Mesenteric fat pad (tissue), 1 donor: ENCODE data around the gene JHY. TPM values are rescaled to one million over a fixed set of nuclear protein-coding genes. Genes with fewer than 3 reads are reported as not detected.
A peak's percentile ranks its signal among the peaks of the same experiment; 100 is the strongest.

ENCODE experiments used
- DNase-seq: peaks from one replicate; pipeline ENCODE4 v3.0.0-alpha.2; 2020; ENCODE audit warnings: low spot score
- total RNA-seq: library from RNA; stranded (reverse); fragmentation: NEBNext Ultra II Directional; extraction: Animal tissue kit (Norgen Biotek cat#: 25700); gene quantifications from one replicate; pipeline ENCODE4 v1.2.1, GENCODE V29; 2021
- donor health status: DM: yes; HTN: yes; CAD: no.

Gene JHY
- total RNA-seq, 1 donor from 2014 or later: 12.0 TPM

GRCh38 chr11:122938557-122938956 lies 56.0 kb downstream of the JHY start:
- DNase-seq: no peak

GRCh38 chr11:122951211-122951610 lies 68.7 kb downstream of the JHY start:
- DNase-seq: no peak

- no peak for DNase-seq
Observed at GRCh38 chr11:122954455-122954854, 71.9 kb downstream of the JHY start.

GRCh38 chr11:122963961-122964360 lies 81.4 kb downstream of the JHY start:
- DNase-seq: no peak

GRCh38 chr11:122976061-122976733 lies 93.6 kb downstream of the JHY start:
- peak; percentile 51 for DNase-seq

- peak; percentile 62 for DNase-seq
Observed at GRCh38 chr11:122976734-122977469, 94.3 kb downstream of the JHY start.

GRCh38 chr11:122977470-122978298 lies 95.1 kb downstream of the JHY start:
- peak; percentile 81 for DNase-seq

- DNase-seq: no peak
Observed at GRCh38 chr11:122978299-122978620, 95.7 kb downstream of the JHY start.

GRCh38 chr11:122979103-122979814 lies 96.7 kb downstream of the JHY start:
- DNase-seq: peak; percentile 62

GRCh38 chr11:122979815-122980595 lies 97.4 kb downstream of the JHY start:
- DNase-seq: peak; percentile 64

- peak; percentile 87 for DNase-seq
Observed at GRCh38 chr11:122981388-122982264, 99.1 kb downstream of the JHY start, which contains the start of gene BSX. Gene BSX (minus strand): TSS chr11:122981834. CDS start chr11:122981671, 163 bp downstream.

GRCh38 chr11:122983438-122984185 lies 101.1 kb downstream of the JHY start:
- DNase-seq: no peak

GRCh38 chr11:122984186-122985011 lies 101.8 kb downstream of the JHY start:
- peak; percentile 82 for DNase-seq

- DNase-seq: no peak
Observed at GRCh38 chr11:122995526-122995925, 113.0 kb downstream of the JHY start.

GRCh38 chr11:122998727-122999366 lies 116.3 kb downstream of the JHY start:
- DNase-seq: no peak

- DNase-seq: no peak
Observed at GRCh38 chr11:123000721-123001120, 118.2 kb downstream of the JHY start.

GRCh38 chr11:123006860-123007542 lies 124.4 kb downstream of the JHY start:
- DNase-seq: no peak
